ENCODE data around the gene MRPL10.
A peak's percentile ranks its signal among the peaks of the same experiment; 100 is the strongest.

Gene MRPL10

DNA sequence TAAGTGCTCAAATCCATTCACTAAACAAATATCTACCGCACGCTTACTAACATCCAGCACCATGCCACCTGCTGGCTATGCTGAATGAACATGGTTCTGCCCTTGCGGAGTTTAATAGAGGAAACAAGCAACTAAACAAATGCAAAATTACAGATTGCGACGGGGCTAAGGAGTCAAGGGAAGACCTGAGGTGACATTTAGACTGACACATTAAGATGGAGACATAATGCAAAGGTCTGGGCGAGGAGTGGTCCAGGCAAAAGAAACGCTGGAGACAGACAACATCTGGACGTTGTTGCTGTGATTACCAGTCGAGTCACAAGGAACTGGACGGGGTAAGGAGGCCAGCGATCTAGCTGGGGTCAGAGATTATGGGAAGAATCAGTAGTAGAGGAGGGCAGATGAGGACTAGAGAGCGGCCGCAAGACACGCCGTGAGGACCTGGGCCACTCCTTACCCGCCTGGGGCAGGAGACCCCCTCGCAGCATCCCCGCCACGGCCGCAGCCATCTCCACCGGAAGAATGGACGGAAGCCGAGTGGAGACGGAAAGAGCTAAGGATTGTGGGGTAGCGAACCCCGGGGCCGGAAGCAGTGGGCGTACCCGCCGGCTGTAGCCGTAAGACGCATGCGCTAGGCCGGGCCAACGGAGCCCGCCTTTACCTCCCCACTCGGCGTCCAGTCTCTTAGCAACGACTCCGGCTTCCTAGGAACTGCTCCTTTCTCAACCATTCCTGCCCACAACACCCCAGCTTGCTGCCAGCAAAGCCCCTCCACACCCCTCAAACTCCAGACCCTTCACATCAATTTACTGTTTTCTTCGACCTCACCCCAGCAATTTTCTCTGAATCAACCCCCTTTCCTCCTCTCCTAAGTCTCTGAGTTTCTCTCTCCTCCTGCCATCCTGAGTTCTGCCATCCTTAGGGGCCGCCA is at the start of gene MRPL10, which contains the start of gene LRRC46:
MRPL10 (minus strand) TSS at position 539 of the 931 bp plus-strand sequence; CDS start at position 509, 30 bp downstream.
LRRC46 (plus strand) TSS at position 668 of the 931 bp plus-strand sequence. CDS start 320 bp downstream, outside the sequence.
- DNase-seq, result peak; percentile 92

DNA sequence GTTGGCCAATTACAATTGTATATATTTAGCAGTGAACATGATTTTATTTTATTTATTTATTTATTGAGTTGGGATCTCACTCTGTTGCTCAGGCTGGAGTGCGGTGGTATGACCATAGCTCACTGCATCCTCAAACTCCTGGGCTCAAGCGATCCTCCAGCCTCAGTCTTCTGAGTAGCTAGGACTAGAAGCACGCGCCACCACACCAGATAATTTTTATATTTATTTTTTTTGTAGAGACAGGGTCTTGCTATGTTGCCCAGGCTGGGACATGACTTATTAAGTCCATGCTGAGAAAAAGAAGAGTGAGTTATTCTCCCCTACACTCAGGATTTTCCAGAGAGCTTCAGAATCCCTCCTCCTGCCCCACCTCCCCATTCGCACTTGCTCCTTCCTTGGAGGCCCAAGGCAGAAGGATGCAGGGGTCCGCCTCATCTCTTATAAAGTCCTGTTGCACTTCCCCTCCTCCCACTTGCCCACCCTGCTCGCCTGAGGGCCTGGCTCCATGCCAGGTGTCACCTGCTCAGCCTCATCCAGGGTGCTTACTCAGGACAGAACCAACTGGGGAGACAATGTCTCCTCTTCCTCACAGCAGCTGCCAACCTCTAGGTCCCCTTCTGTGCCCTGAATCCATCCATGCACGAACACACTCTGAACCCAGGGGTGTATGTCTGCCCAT is 48.6 kb upstream of the MRPL10 start:
- no peak for DNase-seq

DNA sequence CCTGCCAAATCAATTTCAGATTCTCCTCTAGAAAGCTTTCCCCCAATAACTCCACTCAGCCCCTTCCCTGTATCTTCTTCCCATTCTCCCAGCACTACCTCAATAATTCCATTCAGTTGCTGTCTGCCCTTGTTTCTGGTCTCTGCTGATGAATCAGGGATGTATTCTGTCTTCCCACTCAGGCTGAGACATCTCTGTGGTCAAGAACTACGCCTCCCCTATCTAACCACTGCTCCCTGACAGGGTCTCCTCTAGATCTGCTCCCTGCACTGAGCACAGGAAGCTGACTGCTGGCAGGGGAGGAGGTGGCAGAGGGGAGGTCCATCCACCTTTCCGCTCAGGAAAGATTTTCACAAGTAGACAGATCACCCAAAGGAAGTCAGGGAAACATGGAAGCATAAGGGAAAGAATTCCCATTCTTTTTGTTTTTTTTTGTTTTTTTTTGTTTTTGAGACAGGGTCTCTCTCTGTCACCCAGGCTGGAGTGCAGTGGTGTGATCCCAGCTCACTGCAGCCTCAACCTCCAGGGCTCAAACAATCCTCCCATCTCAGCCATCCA is 47.8 kb upstream of the MRPL10 start:
- no peak for DNase-seq

GRCh38 chr17:47878203-47879027 is 47.1 kb upstream of the MRPL10 start:
- DNase-seq, result no peak

DNA sequence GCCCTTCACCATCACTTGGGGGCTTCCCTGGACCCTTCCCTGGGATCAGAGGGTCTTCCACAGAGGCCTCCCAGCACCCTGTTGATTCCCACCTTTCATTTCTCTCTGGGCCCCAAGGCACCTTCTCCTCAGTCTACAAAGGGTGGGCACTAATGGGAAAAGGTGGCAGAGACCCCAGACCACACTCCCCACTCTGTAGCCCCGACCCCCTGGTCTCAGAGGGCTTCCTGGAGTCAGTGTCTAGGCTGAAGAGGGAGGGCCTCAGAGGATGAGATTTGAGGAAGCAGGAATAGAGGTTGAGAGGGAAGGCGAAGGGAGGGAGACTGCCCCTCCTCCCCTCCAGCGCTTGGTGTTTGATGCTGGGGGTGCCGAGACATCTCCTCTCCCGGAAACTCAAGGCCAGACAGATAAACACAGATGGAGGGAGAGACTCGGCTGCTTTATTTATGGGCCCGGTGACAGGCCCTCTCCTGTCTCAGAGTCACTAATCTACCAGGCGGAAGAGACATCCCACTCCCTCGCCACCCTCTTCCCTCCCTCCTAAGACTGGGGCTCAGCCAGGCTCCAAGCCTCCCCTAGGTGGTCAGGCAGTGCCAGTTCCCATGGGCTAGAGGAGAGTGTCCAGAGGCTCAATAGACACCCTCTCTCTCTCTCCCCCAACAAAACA is 46.2 kb upstream of the MRPL10 start:
- DNase-seq, result no peak

GRCh38 chr17:47875011-47875985 is 44.0 kb upstream of the MRPL10 start:
- no peak for DNase-seq

- DNase-seq, result no peak
These were observed 42.1 kb upstream of the MRPL10 start for GRCh38 chr17:47873200-47874090.

DNA sequence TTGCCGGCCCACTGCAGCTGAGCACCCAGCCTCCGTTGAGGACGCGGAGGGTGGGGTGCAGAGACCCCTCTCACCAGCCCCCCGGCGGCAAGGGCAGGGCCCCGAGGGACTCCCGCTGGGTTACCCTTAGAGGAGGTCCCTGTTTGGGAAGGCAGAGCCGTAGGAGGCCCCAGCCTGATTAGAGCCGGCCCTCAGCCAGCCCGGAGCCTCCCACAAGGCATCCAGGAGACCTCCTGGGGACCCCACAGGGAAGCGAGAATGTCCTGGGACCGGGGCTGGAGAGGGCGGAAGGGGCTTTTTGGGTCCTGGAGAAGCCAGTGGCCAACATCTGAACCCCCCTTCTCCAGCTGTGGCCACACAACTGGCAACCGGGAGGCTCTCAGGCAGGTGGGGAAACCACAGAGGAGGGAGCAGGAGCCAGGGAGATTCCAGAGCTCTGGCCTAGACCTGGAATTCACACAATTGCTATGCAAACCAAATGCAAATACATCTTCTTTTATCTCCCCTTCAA is 41.4 kb upstream of the MRPL10 start:
- no peak for DNase-seq

DNA sequence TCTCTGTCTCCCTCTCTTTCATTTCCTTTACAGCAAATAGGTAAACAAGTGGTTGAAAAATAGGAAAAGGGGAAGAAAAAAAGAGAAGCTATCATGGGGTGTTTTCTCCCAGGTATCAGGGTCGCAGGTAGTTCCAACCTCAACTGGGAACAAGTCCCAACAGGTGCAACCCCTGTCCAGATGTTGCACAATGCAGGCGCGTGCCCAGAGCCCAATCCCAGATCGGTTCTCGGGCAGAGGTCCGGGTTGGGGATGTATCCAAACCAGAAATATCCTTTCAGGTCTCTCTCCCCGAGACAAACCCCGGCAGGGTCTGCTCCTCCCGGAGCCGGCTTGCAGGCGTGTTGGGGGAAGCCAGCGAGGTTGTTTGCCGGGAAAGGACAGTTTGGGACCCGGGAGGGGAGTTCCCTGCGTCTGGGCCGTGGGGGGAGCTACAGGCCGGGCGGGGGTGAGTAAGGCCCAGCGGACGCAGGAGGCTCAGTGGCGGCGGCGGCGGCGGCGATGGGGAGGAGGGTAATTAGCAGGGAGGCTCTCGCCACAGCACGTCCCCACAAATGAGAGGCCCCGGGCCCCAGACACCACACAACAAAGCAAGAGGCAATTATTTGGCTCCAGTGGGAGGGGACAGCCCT is 40.8 kb upstream of the MRPL10 start:
- DNase-seq, result no peak

DNA sequence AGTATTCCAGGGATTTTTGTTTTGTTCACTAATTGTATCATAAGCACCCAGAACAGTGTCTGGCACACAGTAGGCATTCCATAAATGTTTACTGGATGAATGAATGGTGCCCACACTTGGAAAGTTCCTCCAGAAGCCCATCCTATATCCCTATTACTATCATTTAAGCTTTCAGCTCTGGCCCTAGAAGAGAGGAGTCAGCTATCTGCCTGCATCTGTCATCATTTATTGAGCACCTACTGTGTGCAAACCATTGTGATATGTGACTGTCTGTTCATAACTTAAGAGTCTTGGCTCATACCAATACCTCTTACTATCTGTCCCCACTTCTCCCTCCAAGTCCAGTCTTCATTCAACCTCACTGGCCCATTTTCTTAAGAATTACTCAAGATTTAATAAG is 39.7 kb upstream of the MRPL10 start:
- no peak for DNase-seq

DNA sequence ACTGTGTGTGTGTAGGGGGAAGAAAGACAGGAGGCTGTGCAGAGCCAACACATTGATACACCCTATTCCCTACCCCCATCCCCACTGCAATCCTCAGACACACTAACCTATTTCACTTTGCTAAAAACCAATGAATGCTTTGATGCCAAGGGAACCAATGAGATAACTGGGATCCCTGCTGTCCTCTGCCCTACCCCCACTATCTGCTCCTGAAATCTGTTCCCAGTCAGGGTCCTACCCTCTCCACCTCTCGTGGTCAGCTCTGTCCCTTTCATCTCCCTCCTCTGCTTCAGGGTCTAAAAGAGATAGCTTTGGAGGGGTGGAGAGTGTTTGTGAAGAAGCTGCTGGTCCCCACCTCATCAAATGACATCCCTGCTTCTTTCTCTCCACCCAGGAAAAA is 38.7 kb upstream of the MRPL10 start:
- no peak for DNase-seq

- DNase-seq, result no peak
These were observed 37.8 kb upstream of the MRPL10 start for GRCh38 chr17:47869114-47869513.

GRCh38 chr17:47867813-47868533 is 36.6 kb upstream of the MRPL10 start:
- no peak for DNase-seq

DNA sequence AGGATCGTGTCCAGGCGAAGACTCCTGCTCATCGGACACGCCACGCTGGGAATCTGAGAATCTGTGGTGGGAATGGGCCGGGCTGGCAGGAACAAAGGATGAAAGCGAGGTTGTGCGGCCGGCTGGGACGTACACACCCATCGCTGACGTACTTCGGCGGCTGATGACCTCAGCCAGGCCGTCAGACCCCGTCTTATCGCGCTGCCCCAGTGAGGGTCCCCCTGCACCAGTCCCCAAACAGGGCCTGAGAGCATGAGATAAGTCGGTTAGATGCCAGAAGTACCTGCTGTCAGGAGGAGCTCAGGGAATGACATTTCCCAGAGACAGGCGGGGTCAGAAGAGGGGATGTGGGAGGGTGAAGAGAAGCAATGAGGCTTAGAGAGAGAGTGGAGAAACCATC is 35.6 kb upstream of the MRPL10 start:
- no peak for DNase-seq

DNA sequence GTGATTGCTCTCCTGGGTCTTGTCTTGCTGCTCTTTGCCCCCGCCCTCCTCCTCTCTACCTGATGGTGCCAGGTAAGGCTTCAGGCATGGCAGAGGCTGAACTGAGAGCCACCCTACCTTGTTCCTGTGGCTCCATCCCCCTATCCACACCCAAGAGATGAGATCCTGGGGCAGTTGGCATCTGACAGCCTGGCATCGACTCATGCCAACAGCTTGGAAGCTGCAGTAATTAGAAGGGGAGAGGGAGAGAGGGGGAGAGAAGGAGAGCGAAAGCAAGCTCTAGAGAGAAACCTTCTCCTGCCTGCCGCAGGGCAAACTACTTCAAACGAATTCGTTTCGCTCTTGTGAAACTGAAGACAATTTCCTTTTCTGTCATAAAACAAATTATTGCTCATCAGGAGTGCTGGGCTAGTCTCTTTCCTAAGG is 33.5 kb upstream of the MRPL10 start:
- peak; percentile 39 for DNase-seq

GRCh38 chr17:47862621-47863440 is 31.5 kb upstream of the MRPL10 start:
- DNase-seq, result no peak

GRCh38 chr17:47860386-47860785 is 29.0 kb upstream of the MRPL10 start:
- DNase-seq, result no peak
